Fibroblast of peridontal ligament (primary cell): Measurements from ENCODE around the gene DLG2.

Experiments used
- DNase-seq: peaks from one replicate; pipeline ENCODE4 v3.0.0-alpha.2; 2010; ENCODE audit errors: extremely low read depth

The DLG2 gene

DNA sequence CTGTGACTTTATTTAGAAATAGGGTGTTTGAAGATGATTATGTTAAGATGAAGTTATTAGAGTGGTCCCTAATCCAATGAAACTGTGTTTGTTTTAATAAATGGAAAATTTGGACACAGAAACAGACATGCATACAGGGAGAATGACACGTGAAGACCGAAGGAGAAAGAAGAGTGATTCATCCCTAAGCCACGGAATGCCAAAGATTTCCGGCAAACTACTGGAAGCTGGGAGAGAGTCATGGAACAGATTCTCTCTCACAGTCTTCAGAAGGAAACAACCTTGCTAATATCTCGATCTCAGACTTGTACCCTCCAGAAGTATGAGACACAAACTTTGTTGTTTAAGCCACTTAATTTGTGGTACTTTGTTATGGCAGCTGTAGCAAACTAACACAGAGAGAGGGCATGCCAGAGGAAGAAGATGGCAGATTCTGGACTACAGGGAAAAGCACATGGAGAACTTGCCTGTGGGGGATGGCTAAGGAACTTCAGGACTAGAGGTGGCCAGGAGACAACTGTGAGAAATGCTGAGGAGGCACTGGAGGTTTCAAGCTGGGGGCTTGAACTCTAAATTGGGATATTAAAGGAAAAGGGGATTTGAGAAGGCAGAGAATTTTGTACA lies 1607.5 kb downstream of the DLG2 start:
- peak; percentile 56 for DNase-seq

DNA sequence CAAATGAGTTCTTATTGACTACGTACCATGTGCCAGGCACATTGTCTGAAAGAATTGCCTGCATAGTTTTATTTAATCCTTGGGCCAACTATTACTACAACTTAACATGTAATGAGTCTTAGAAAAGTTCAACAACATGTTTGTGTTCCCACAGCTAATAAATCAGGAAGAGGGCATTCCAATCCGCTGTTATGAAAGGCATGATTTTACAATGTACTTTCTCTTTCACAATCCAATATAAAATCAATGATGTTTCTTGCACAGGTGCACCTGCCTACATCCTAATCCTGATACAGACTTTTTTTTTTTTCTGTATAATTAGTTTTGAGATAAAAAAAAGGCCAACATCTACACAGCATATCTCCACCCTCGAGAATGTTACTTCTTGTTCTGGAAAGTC lies 1612.6 kb downstream of the DLG2 start:
- no peak for DNase-seq

DNA sequence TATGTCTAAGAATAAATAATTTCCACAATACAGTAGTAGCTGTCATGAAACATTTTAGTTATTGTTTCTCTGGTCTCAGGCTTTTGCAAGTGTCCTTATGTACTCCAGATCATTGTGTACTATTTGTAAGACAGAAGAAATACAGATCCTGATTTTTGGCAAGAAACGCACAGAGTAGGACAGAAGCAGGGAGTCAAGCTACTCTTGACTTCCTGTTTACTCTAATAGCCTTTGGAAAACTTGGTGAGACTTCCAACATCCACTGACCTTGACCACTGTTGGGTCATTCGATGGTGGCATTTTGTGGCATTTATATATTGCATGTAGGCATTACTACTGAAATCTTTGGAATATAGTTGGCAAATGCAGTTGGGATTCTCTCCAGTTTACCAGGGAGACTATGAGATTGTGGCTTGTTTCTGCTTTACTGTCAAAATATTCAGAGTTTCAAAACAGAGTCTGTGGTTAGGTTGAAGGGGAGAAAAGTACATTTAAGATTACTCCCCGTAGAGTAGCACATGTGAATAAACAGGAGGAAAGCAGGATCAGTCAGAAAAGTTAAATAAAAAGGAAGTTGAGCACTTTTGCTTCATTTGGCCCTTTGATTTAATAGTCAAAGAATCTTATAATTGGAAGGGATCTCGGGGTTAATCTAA lies 1614.8 kb downstream of the DLG2 start:
- DNase-seq, result no peak

- DNase-seq, result no peak
These were observed 1624.0 kb downstream of the DLG2 start for GRCh38 chr11:84003181-84003580.

GRCh38 chr11:83998921-83999320 lies 1628.2 kb downstream of the DLG2 start:
- DNase-seq, result no peak

DNA sequence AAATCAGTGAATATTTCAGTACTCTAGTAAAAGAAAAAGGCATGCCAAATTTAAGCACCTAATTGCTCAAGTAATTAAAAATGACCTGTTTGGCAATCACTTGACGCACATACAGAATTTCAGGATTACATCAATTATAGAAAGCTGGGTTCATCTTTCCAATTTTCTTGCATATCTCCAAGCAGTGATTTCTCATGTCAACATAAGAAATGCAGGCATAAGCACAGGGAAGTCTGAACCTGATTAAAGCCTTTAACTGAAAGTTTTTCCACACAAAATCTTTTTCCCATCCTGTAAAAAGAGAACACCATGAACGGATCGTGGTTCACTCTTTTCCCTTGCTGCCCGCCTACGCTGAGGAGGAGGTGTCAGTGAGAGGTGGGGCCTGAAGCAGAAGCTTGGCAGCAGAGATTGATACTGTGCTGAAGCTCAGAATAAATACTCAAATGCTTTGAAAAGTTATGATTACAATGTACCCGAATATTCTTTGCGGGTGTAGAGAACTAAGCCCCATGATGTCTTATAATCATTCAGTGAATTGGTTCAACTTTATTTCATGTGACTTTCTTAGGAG lies 1636.9 kb downstream of the DLG2 start:
- DNase-seq, result no peak

- DNase-seq, result no peak
These were observed 1644.3 kb downstream of the DLG2 start for GRCh38 chr11:83982825-83983224.

GRCh38 chr11:83979593-83979992 lies 1647.6 kb downstream of the DLG2 start:
- no peak for DNase-seq

DNA sequence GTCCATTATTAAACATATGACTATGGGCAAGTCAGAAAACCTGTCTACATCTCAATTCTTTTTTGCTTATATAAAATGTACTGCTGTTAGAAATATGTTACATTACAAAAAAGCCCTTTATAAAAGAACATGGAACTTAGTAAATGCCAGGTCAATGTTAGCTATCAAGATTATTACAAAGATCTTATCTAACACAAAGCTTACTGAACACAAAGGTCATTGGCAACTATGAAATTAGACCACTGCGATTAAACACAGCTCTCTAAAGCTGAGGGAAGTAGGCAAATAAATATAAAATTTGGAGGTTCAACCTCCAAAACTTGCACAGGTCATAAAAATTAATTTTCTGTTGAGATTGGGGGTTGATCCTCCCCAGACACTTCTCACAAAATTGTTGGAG lies 1648.2 kb downstream of the DLG2 start:
- no peak for DNase-seq

- no peak for DNase-seq
These were observed 1651.1 kb downstream of the DLG2 start for GRCh38 chr11:83976086-83976485.

DNA sequence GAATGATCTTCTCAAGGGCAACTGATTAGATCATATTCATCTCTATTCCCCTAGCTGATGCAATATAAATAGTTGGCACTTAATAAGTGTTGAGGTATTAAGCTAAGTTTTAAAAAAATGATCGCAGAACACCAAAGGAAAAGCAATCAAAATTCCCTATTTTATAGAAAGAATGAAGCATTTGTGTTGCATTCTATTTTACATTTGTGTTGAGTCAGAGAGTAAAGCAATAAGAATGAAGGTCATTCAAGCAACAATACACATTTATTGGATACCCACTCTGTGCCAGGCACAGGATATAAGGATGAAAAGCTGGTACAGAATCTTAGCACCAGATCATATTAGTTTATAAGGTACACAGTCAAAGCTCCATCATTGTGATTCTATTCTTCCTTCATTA lies 1654.6 kb downstream of the DLG2 start:
- no peak for DNase-seq

GRCh38 chr11:83971063-83971462 lies 1656.1 kb downstream of the DLG2 start:
- DNase-seq, result no peak

- no peak for DNase-seq
These were observed 1657.0 kb downstream of the DLG2 start for GRCh38 chr11:83970061-83970671.

DNA sequence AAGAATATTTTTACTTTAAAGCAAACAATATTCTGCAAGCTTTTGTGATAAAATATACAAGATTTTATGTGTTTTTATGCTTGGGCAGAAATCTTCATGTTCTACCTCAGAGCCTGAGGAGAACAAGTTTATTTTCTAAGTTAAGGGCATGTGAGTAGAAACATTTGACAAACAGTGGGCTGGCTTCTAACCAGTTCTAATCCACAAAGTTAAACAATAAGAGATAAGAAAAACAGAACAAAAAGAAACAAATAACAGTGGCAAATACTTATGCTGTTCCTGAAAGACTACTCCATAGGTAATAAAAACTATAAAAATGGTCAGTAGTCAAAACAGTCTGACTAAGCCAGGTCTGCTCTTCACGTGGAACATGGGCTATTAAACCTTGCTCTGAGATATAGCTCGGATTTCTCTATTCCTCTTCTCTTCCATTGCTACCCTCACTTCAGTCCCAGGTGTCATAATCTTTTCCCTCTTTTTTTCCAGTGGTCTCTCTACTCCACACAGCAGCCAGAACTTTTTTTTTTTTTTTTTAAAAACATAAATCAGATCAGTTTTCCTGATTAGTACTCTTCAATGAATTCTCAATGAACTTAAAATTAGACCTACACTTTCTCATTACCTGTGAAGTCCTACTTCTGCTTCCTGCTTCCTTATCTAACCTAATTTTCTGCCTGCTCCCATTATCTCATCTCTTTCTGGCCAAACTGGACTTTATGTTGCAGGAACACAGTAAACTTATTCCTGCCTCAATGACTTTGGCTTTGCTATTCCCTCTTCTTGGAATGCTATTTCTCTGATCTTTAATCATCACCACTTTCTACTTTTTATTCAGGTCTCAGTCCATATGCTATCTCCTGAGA lies 1669.9 kb downstream of the DLG2 start:
- no peak for DNase-seq

DNA sequence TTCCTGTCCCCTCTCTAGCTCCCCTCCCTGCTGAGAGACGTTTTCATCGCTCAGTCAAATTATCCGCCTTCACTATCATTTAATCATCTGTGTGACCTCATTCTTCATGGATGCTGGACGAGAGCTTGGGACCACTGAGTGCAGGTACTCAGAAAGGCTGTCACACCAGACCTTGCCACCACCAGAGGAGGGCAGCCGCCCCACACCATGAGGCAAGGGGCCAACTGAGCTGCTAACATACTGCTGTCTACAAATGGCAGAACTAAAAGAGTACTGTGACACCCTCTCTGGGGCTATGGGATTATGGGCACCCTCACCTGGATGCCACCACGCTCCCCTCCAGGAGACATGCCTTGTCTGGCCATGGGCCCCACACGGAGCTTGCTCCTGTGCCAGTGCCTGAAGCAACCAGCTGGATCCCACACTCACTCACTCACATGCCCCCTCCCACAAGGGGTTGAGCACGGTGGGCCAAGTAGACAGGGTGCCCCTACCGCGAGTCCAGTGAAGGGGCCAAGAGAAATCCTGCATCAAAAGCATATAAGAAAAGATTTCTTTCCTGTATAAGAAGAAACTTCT lies 1670.9 kb downstream of the DLG2 start:
- DNase-seq, result no peak

DNA sequence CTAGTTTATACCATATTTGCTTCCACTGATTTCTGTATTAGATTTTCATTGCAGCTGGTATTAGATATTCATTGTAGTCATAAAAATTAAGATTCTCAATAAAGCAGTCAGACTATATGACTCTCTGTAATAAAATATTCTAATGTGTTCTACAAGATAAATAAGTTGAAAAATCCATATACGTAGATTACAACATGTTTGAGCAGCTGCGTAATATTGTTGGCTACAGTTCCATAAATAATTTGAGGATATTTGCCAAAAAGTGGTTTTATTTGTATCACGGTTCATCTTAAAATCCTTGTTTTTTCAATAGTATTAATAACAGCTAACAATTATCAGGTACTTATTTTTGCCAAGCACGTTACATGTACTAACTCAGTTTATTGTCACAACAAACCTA lies 1672.4 kb downstream of the DLG2 start:
- DNase-seq, result no peak

DNA sequence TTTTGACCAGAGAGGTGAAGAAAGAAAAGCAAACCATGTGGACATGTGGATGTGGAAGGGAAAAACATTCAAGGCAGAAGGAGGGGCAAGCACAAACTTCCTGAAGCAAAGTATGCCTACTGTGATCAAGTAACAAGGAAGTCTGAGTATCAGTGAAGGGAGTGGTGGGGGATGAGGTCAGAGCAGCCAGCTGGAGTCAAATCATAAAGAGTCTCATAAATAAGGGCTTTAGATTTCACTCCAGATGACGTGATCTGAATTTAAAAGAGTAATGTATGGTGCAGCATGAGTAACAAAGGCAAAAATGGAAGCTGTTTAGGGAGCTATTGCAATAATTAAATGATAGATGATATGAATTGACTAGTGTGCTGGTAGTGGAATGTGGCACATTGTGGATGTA lies 1675.6 kb downstream of the DLG2 start:
- DNase-seq, result no peak

DNA sequence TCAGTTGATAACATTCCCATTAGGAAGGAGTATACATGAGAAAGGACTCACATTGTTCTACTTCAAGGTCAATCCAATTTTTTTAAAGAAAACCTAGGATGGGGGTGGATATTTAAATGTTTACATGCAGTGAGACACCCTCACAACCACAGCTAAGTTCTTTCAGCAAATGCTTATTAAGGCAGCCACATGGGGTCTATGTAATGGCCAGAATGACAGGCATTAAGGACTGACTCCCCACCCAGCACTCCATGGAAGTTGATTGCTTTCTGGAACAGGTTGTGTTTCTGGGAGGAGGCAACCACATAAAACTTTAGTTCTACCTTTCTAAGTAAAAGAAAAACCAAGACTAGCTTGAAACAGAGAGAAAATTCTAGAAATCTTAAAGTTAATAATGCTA lies 1678.9 kb downstream of the DLG2 start:
- DNase-seq, result no peak

GRCh38 chr11:83945976-83946375 lies 1681.2 kb downstream of the DLG2 start:
- DNase-seq, result no peak

DNA sequence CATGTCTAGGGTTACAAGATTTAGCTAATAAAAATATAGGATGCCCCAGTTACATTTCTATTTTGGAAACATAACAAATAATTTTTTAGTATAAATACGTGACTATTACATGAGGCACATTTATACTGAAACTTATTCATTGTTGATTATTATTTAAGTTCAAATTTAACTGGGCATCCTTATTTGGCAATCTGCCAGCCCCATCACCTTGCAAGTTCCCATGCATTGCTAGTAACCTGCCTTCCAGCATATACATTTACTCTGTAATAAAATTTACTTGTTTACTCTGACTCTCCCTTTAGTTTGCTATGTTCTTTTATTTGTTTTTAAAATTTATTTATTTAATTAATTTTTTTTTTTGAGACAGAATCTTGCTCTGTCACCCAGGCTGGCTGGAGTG lies 1686.1 kb downstream of the DLG2 start:
- no peak for DNase-seq

DNA sequence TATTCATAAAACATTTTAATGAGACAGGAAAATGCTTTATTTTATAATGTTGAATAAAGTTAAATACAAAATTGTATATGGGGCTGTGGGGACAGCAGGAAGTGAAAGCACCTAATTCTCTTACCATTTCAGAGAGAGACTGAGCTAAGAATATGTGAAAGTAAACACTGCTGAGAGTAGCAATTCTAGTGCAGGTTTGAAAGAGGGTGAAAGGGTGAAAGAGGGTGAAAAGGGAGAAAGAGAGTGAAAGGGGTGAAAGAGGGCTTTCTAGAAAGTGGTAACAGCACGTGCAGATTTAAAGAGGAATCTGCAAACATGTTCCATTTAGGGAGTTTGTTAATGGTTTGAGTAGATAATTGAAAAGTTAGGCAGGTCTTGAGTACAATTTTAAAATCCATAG lies 1689.0 kb downstream of the DLG2 start:
- no peak for DNase-seq

GRCh38 chr11:83933008-83933407 lies 1694.1 kb downstream of the DLG2 start:
- no peak for DNase-seq
